Renal pelvis (tissue), 12 donors: Measurements from ENCODE around the gene FYB1. TPM values are rescaled to one million over a fixed set of nuclear protein-coding genes. Genes with fewer than 3 reads are reported as not detected.
"Not testable (repeated sequence)": the region's sequence is repeated elsewhere in the genome, so short reads cannot be mapped to it uniquely, and the experiment has no call there.

Source experiments
- DNase-seq: peaks from one replicate; pipeline ENCODE4 v3.0.0-alpha.2; 2013
- long read RNA-seq, 16 experiments: transcript quantifications; one replicate each; lab custom pipeline, GENCODE V29; 2026
- polyA plus RNA-seq, 3 donors: library from polyadenylated mRNA; unstranded; fragments of 120-200 nt; gene quantifications; one replicate each; pipeline ENCODE4 v1.2.1, GENCODE V29; 2013; ENCODE audit not compliant: insufficient read length in 3 of 3

Gene FYB1, protein sequence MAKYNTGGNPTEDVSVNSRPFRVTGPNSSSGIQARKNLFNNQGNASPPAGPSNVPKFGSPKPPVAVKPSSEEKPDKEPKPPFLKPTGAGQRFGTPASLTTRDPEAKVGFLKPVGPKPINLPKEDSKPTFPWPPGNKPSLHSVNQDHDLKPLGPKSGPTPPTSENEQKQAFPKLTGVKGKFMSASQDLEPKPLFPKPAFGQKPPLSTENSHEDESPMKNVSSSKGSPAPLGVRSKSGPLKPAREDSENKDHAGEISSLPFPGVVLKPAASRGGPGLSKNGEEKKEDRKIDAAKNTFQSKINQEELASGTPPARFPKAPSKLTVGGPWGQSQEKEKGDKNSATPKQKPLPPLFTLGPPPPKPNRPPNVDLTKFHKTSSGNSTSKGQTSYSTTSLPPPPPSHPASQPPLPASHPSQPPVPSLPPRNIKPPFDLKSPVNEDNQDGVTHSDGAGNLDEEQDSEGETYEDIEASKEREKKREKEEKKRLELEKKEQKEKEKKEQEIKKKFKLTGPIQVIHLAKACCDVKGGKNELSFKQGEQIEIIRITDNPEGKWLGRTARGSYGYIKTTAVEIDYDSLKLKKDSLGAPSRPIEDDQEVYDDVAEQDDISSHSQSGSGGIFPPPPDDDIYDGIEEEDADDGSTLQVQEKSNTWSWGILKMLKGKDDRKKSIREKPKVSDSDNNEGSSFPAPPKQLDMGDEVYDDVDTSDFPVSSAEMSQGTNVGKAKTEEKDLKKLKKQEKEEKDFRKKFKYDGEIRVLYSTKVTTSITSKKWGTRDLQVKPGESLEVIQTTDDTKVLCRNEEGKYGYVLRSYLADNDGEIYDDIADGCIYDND
- polyA plus RNA-seq = 1 to 10 TPM; 3.7 to 4.8 (median 4.1) TPM
- long read RNA-seq, donor 1 = 0 reads
- long read RNA-seq, donor 2 = 0 reads
- long read RNA-seq, donor 3 = 0 reads
- long read RNA-seq, donor 4 = 0 reads
- long read RNA-seq, donor 5 = 0 reads
- long read RNA-seq, donor 6 = 0 reads
- long read RNA-seq, donor 7 = 0 reads
- long read RNA-seq, donor 8 = 0 reads
- long read RNA-seq, donor 9 = 0 reads
- long read RNA-seq, donor 10 = 0 reads
- long read RNA-seq, donor 11 = 0 reads
- long read RNA-seq, donor 12, partial matches to known transcripts = 0 of 1 reads
- long read RNA-seq, donor 12, other reads (novel, unspliced or antisense) = 0 of 1 reads
- long read RNA-seq, donor 13, partial matches to known transcripts = 0 of 1 reads
- long read RNA-seq, donor 13, other reads (novel, unspliced or antisense) = 0 of 1 reads
- long read RNA-seq, donor 14, partial matches to known transcripts = 0 of 2 reads
- long read RNA-seq, donor 14, other reads (novel, unspliced or antisense) = 0 of 2 reads
- long read RNA-seq, donor 15 = 0 reads
- long read RNA-seq, donor 16 = 0 reads

DNA sequence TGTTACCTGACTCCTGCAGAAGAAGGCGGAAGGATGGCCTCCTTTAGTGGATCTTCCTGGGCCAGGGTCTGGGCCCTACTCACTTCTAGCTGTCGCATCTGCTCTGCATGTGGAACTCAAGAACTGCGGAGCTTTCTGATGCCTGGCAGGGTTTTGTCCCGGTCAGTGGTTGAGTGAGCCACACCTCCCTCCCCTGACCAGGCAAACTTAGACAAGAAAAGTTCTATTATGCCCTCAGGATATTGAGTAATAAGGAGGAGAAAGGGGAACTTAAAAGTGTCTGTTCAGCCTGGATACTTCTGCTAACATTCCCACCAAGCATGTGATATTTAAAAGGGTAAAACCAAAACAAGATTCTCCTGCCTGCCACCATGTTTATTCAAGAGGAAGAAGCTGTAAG, at the start of gene FYB1:
Gene FYB1 (minus strand): TSS at position 127 of the 400 bp plus-strand sequence. CDS start 16,603 bp downstream, outside the sequence.
- DNase-seq = peak; percentile 15

DNA sequence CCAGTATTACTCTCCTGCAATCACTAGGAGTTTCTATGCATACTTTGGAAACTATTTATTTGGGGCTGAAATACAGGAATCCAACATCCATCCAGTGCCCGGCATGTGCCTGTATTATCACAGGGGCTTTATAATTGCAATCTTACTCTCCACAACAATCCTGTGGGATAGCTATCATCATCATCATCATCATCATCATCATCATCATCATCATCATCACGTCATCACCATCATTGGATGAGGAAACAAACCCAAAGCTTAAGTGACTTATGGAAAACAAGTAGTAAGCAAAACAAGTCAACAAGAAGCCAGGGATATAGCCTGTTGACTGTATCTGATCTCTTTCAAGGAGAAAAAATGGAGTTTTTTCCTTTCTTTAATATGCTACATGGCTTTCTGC, 47.8 kb upstream of the FYB1 start:
- no peak for DNase-seq

DNA sequence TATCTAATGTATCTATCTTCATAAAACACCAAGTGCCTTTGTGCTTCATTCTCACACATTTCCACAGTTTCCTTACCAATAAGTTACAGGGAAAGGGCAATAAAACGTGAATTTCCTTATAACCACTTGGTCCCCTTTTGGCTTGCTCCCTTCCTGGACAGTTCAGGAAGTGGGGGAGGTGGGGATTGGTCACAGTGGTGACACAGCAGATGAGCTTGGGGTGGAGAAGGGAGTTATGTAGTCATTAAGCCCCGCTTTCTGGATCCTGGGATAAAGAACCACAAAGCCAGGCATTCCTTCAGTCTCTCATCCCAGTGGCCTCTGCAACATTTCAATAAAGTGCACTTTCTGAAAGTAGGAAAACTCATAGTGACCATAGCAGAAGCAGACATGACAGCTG, 47.1 kb upstream of the FYB1 start:
- DNase-seq = no peak

DNA sequence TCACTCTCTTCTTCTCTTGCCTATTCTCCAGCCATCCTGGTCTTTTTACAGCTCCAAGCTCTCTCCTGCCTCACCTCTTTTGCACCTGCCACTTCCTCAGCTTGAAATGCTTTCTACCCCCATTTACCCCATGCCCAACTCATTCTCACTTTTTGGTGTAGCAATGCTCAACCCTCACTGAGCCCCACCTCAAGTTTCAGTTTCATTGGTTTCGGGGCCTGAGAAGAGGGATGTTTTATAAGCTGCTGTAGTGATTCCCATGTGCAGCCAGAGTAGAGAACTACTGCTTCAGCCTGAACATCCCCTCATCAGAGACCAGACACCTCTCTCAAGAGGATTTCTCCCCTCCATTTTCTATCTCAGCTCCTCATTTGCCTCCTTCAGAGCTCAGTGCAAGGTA, 45.2 kb upstream of the FYB1 start:
- no peak for DNase-seq

DNA sequence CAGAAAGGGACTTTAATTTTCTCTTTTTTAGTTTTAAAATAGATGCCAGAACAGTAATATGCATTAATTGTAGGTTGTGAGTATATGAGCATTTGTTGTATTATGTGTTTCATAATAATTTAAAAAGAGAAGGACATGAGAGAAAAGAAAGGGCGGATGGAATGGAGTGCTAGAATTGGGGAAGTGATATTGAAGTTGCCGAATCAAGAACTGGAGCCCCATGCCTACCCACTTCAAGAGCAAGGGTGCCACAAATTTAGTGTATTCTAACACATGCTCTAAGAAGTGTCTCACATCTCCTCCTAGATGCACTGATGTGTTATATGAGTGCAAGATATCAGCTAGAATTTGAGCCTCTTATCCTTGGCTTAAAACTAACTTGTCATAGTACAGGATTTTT, 43.6 kb upstream of the FYB1 start:
- DNase-seq = no peak

DNA sequence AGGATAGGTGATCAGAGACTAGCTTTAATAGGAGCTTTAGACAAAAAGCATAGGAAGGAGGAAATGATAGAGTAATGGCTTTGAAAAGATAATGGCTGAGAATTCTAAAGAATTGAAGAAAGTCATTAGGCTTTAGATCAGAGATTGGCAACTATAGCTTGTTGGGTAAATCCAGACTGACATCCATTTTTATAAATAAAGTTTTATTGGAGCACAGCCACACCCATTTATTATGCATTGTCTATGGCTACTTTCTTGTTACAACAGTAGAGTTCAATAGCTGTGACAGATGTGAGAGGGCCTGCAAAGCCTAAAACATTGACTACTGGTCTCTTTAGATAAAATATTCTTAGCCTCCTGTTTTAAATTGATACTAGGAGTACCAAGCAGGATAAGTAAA, 40.7 kb upstream of the FYB1 start:
- no peak for DNase-seq

DNA sequence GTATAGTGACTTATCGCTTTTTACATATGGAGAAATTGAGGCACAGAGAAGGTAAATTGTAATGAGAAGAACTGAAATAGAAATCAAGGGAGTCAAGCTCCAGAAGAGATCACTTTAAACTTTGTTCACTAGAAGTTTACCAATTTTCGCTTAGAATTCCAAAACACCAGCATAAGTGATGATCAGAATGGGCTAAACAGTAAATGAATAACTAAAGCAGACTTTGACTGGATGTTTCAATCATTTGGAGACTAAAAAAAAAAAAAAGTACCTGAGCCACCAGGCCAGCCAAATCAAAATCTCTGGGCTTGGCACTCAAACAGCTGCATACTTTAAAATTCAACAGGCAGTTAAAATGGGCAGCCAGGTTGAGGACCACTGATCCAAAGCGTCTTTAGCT, 38.2 kb upstream of the FYB1 start:
- no peak for DNase-seq

DNA sequence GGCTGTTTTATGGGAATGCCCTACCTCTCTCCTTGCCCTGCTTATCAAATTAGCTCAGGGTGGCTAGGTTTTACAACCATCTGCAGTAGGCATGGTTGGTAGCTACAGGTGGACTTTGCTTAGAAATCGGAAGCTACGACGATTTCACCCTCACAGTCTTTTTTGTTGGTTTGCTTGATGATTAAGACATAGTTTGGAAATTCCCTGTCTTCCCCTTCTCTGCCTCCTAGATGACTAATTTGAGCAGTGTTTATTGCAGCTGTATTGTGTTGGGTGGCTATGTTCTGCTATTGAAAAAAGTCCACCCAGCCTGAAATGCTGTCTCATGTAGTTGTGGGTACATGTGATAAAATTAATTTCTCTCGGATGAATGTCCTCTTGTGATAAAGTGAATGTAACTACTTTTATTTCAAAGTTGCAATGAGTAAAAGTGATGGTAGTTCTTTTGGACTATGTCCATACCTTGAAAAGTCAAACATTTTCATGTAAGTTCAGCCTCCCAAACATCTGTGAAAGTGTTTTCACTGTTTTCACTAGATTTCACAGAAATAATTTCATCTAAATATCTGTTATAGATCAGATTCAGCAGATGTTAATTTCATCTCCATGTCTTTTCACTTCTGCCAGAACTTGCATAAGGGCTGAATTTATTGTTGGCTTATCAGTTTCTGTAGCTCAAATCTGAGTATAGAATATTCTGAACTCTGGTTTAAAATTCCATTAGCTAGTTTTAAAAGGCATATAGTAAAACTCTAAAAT, 37.3 kb upstream of the FYB1 start:
- DNase-seq = no peak

DNA sequence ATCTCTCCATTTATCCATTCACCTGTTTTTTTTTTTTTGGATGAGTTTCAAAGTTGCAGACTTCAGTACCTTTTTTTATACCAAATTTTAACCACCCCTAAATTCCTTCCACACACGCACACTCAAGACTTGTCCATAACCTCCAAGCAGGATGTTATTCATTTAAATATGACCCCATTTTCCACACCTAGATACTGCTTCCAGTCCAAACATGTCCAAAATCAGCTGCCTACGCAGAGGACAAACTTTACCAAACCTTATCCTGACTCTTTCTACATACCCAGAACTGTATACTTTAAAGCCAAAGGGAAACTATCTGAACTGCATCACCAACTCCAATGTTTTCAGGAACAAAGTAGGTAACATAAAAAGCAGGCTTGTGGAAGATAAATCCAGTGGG, 36.0 kb upstream of the FYB1 start:
- DNase-seq = no peak

DNA sequence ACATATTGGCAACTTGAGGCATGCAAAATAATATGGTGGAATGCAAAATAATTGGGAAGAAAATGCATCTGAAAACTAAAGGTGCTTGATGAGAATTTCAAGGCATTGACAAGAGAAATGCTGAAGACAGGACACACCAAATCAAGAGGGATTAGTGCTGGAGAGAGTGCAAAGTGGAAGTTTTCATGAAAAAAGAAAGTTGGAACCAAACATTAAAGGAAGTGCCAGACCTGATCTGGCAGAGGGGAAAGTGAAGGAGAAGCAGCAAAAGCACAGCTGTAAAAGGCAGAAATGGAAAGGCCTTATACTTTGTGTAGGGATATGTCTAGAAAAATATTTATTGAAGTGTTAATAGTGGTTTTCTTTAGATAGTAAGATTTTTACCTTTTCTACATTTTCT, 35.3 kb upstream of the FYB1 start:
- DNase-seq = no peak

DNA sequence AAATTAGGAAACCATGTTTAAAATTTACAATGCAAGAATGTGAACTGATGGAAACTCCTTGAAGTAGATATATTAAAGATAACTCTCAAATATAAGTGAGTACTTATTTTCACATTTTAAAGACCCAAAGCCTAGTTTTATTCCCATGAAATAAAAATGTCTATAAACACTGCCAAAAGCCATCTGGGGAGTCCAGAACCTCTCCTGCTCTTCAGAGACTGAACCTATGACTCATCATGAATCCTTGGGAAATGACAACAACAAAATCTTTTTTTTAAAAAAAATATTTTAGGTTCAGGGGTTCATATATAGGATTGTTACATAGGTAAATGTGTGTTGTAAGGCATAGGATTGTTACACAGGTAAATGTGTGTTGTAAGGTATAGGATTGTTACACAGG, 33.8 kb upstream of the FYB1 start:
- no peak for DNase-seq

DNA sequence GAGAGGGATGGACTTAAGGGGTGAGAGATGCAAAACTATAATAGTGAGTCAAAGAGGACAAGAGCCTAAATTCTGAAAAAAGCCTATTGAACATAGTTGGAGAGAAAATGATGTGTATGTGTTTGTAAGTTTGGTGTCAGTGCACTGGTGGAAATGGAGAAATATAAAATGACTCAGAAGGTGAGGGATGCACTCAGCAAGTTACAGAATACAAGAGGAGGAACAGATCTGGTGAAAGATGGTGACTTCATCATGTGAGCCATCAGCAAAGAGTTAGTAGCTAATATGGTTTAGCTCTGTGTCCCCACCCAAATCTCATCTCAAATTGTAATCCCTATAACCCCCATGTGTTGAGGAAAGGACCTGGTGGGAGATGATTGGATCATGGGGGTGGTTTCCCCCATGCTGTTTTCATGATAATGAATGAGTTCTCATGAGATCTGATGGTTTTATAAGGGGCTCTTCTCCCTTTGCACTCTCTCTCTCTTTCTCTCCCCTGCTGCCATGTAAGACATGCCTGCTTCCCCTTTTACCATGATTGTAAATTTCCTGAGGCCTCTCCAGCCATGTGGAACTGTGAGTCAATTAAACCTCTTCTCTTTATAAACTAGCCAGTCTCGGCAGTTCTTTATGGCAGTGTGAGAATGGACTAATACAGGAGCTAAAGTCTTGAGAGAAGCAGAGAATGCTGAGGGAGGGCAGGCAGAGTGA, 30.4 kb upstream of the FYB1 start:
- no peak for DNase-seq

DNA sequence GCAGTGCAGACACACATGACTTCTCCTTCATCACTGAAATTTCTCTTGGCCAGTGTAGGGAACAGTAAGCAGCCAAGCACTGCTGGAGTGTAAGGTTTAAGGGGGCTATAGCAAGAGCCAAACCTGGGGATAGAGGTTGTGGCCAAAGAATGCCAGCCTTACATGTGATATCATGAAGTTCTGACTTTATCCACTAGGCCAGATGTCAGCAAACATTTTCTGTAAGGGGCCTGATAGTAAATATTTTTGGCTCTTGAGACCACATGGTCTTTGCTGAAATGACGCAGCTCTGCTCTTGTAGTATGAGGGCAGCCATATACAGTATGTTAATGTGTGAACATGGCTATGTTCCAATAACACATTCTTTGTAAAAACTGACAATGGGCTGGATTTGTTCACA, 29.7 kb upstream of the FYB1 start:
- no peak for DNase-seq

DNA sequence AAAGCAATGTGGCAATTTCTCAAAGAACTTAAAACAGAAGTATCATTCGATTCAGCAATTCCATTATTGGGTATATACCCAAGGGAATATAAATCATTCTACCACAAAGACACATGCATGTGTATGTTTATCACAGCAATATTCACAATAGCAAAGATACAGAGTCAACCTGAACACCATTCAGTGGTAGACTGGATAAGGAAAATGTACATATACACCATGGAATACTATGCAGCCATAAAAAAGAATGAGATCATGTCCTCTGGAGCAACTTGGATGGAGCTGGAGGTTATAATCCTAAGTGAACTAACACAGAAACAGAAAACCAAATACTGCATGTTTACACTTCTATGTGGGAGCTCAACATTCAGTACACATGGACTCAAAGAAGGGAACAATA, 21.4 kb upstream of the FYB1 start:
- no peak for DNase-seq

DNA sequence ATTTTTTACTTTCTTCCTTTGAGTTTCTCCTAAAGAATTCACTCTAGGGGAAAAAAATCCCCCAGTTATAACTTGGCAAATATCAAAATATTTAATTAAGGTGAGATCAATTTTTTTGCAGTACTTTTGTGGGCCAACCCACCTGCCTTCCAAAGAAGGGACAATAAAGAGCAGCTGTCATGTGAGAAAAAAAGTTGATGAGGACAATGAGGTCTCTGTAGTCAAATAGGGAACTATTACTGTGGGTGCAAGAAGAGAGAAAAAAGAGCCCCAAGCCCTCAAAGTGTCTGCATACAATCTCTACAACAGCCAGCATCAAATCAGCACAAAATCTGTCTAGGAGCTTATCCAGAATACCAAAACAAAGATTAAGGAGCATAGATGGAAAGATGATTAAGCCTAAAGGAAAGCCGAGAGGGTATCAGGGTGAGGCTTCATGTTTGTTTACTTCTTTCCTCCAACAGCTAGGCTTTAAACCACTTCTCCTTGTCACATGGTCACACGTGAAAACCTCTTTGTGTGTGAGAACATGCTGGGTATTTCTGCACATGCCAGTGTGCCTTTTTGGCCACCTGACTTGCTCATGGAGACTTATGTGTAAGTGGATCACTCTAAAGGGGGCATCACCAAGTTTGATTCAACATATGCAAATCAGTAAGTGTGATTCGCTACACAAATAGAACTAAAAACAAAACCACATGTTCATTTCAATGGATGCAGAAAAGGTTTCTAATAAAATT, 19.2 kb upstream of the FYB1 start:
- DNase-seq = no peak

DNA sequence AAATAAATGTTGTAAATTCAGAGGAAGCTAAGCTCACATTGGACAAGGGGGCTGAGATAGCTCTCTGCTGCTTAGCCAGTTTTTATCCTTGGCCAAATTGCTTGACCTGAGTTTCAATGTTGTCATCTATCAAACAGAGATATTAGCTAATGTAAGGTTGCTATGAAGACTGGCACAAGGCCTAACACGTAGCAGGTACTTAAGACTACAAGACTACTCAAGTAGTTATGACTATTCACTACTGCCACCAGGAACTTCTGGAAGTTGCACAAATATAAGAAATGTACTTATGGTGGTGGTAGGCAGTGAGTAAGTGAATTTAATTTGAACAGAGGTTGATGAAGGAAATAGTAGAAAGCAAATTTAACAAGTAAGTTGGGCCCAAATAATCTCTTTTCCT, 17.4 kb upstream of the FYB1 start:
- no peak for DNase-seq

DNA sequence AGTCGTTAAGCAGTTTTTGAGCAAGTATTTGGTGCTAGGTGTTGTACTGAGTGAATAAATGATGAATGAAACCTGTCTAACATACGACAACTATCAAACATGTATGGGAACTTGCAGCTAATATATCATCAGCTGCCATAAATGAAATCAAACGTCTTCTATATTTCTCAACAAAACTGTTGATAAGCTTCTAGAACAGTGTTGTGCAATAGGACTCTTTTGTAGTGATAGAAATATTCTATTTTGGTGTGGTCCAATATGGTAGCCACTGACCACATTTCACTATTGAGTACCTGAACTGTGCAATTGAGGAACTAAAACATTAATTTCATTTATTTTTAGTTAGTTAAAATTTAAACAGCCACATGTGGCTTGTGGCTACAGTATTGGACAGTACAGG, 16.3 kb upstream of the FYB1 start:
- DNase-seq = no peak

DNA sequence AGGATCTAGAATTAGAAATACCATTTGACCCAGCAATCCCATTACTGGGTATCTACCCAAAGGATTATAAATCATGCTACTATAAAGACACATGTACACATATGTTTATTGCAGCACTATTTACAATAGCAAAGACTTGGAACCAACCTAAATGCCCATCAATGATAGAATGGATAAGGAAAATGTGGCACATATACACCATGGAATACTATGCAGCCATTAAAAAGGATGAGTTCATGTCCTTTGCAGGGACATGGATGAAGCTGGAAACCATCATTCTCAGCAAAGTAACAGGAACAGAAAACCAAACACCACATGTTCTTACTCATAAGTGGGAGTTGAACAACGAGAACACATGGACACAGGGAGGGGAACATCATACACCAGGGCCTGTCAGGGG, 15.1 kb upstream of the FYB1 start:
- not testable (repeated sequence) for DNase-seq

DNA sequence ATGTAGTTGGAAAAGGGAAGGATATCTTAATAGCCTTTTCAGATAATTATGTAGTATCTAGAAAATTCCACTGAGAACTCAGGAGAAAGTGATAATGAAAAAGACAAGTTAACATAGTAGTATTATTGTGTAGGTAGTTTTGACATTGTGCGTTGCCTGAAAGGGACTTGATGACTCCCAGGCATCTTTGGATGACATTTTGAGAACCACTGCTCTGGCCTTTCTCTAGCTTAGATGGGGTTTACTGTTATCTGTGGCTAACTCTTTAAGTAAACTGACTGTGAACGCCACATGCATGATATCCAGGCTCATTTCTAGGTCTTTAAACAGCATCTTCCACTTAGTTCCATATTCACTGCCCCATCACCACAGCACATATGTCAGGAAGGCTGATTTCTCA, 14.4 kb upstream of the FYB1 start:
- DNase-seq = no peak
